ENCODE measurements around the gene FCF1.

DNA sequence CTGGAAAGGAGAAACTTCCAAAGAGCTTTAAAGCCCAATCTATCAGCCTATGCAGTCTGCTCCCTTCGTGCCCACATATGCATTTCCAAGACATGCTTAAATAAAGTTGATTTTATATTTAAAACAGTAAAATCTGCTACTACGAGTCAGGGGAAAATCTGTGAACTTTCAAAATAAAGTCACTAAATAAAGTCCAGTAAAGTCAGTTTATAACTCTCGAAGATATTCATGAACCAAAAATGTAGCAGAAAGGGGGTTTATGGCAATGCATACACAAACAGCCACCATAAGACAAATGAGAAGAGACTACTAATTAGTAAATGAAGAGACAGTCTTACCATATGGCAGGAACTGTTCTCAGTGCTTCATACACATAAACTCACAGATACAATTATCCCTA lies 19.8 kb upstream of the FCF1 start:
- TF ChIP-seq, protein P1, sequence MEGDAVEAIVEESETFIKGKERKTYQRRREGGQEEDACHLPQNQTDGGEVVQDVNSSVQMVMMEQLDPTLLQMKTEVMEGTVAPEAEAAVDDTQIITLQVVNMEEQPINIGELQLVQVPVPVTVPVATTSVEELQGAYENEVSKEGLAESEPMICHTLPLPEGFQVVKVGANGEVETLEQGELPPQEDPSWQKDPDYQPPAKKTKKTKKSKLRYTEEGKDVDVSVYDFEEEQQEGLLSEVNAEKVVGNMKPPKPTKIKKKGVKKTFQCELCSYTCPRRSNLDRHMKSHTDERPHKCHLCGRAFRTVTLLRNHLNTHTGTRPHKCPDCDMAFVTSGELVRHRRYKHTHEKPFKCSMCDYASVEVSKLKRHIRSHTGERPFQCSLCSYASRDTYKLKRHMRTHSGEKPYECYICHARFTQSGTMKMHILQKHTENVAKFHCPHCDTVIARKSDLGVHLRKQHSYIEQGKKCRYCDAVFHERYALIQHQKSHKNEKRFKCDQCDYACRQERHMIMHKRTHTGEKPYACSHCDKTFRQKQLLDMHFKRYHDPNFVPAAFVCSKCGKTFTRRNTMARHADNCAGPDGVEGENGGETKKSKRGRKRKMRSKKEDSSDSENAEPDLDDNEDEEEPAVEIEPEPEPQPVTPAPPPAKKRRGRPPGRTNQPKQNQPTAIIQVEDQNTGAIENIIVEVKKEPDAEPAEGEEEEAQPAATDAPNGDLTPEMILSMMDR (IDR thresholded peaks at IDR 0.05), result no peak
- no peak for TF ChIP-seq POLR2A (IDR thresholded peaks at IDR 0.05)
